Stimulated activated CD8-positive, alpha-beta memory T cell treated with anti-CD3 and anti-CD28 coated beads, Interleukin-12 subunit alpha, Interleukin-12 subunit beta, amount 100 ng/mL, for 24 hours (primary cell): ENCODE data around the gene NFIX.

Experiments used
- DNase-seq: peaks from one replicate; pipeline ENCODE4 v3.0.0-alpha.2; 2020; ENCODE audit errors: extremely low read depth

Gene NFIX

DNA sequence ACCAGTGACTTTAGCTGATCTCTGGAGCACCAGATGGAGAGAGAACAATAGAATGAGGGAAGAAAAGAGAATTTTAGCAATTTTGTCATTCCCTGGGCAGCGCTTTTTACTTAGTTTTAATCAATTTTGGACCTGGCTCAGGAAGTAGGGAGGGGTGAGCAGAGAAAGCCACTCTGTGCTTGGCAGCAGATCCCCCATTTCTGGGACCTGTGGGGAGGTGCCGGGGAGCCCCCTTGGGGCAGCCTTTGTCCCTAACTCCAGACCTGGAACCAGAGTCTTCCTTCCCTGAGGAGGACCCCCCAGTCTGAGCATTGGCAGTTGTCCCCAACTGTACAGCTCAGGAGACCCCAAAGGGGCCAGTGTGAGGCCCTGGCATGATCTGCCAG lies 96.9 kb downstream of the NFIX start:
- DNase-seq, result no peak

DNA sequence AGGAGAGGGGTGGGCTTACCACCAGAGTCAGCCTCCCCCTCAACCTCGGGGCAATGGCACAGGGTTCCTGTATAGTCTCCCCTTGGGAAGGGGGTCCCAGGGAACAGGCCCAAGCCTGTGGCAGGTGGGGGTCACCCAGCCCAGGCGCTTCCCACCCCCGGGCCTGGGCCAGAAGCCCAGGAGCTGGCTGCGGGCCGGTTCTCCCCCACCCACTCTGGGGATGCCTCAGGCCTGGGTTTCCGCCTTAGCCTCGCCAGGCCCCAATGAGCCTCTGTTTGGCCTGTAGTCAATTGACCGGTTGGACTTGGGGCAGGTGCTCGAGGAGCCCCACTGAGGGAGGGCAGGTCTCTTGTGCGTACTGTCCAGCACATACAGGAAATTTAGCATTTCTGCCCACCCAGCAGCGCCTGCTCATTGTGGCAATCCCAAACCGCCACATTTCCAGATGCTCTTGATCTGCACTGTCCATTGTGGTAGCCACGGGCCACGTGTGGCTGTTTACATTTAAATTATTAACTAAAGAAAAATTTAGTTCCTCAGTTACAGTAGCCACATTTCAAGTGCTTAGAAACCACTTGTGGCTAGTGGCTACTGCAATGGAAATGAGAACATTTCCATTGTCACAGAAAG lies 97.4 kb downstream of the NFIX start:
- no peak for DNase-seq

DNA sequence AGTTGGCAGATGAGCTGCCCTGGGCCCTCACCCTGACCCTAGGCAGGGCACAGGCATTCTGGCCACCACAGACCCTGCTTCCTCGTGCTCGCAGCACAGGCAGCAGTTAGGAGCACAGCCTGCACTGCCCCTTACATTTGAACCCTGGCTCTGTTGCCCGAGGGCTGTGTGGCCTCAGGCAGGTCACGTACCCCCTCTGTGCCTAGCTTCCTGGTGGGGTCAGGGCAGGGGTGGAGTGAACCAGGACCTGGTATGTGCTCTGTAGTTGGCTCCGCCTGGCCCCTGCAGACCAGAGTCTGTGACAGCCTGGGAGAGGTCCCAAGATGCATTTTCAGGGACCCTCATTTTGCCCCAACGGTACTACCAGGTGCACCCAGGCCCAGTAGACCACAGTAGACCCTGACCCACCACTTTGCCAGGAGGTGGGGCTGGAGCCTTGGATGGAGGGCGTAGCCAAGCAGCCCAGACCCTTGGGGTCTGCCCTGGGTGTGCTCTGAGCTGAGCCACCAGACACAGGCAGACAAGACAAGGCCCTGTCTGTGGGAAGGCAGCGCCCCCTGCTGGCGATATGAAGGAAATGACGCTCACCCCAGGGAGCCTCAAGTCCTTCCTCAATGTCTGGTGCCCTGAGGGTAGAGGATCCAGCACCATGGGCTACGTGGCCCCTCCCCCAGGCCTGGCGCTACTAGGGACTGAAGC lies 98.3 kb downstream of the NFIX start:
- DNase-seq, result peak; percentile 53

DNA sequence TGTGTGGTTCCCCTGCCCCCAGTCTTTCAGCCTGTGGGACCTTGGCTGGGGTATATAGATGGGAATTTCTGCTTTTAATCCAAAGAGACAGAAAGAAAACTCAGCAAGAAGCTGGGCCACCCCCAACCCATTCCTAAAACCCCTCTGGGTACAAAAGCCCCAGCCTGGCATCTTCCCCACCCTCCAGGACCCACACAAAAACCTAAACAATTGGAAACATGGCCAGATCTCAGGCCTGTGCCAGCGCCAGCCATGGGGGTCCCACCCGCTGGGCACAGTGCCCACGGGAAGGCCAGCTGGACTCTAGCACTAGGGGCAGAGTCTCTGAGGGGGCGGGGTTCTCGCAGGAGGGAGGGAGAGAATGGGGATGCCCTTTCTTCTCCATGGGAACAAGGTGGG lies 98.8 kb downstream of the NFIX start:
- DNase-seq, result no peak

DNA sequence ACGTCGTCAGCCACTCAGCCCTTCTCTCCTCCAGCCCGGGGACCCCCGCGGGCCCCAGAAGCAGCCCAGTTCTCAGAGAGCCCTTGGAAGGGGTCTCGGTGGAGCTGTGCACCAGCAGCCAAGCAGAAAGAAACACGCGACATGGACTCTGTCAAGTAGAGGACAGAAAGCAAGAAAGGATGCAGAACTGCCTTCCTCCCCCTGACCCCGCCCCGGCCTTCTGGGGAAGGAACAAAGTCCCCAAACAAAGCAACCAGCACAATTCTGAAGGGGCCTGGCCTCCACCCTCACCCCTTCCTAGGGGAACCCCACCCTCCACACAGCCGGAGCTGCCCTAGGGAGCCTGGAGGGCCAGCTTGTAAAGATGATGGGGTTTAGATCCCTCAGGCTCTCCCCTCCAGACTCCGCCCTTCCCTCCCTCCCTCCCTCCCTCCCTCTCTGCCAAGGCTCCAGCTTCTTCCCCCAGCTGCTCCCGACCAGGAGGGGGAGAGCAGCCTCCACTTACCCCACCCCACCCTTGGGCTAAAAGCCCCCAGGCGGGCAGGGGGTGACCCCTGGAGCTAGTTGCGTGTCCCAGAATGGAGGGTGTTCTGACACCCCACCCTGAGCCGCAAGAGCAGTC lies 99.6 kb downstream of the NFIX start:
- DNase-seq, result no peak

DNA sequence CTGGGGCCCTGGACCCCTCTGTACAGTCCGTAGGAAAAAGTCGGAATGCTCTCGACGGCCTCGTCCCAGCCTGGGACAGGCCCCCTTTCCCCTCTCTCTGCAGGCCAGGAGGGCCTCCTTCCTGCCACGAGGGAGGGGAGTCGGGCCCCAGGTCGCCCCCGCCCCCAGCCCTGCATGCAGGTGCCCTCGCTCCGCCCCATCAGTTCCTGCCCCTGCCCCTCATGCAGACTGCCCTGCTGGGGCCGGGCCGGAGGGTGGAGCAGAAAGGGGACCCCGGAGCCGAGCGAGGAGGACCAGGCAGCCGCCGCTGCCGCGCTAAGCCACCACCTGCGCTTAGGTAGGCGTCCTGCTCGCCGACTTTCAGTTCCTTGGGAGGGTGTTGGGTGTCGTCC lies 100.1 kb downstream of the NFIX start:
- no peak for DNase-seq

DNA sequence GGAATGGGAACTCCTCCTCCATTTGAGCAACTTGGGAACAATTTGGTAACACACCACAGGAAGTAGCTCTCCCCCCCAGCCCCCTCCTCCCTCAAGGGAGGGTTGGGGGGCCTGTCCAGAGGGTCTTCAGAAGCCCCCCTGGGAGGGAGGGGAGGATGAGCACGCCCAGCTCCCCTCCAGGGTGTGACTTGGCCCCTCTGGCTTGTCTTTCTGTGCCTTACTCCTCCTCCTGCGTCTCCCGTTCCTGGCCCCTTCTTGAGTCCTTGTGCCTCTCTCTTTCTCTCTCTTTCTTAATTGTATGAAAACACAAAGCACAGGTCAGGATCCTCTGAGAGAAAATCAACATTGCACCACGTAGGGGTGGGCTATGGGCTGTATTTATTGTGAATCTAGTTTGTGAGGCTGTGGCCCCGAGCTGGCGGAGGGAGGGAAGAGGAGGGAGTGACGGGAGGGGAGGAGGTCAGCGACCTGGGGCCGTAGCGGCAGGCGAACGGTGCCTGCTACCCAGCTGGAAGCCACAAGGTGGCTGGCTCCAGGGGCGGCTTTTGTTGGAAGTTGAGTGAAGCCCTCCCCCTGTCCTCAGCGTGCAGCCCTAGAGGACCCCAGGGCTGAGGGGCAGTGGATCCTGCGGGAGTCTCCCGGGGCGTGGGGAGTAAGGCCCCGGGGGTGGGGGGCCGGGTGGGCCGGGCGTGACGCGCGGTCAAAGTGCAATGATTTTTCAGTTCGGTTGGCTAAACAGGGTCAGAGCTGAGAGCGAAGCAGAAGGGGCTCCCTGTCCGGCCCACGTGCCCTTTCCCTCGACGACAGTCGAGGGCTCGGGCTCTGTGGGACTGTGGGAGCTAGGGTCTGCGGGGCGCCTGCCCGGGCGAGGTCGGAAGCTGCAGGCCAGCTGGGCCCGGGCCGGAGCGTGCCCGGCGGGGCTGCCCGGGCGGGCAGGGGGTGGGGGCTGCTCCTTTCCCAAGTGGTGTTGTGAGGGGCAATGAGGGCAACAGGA lies 101.0 kb downstream of the NFIX start:
- no peak for DNase-seq

DNA sequence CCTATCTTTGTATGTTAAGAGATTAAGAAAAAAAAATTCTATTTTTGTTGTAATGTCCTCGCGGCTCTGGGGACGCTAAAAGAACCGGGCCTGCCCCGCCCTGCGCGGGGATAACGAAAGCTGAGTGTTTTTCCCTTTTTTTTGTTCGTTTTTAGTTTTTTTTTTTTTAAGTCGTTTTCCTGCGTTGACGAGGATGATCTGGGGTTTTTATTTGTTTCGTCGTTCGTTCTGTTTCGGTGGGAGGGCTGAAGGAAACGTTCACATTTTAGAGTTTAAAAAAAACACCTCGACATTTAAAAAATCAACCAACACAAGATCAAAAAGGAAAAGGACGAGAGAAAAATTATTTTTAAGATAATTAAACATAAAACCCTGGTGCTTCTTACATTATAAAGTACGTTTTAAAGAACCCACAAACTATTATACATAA lies 101.8 kb downstream of the NFIX start:
- DNase-seq, result no peak

DNA sequence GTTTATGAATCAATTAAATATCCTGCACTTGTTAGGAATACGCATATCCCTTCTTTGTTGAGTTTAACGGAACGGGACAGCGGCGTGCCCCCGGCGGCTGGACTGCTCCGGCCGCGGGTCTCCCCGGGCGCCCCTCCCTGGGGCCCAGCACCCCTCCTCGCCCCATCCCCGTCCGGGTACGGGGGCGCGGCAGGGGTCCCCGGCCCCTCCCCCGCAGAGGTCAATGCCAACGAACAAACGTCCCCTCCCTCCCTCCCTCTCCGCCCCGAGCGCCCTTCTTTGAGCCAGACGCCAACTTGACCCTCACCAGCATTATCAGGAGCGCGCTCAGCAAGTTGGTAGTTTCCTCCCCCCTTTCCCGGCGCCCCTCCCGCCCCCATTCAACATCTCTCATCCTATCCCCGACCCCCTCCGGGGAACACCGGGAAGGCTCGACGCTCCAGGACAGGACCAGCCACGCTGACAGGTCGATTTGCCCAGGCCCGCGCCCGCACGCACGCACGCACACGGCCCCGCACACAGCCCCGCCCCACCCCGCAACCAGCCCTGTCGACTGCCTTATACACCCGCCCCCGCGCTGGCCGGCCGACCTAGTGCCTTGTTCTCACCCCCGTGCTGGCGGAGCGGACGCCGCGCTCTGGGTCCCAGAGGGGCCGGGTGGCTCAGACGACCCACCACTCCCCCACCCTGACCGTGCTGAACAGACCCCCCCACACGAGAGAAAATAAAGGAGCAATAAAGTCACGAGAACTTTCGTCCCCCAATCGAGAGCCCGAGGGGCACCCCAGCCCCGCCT lies 102.4 kb downstream of the NFIX start:
- DNase-seq, result no peak

DNA sequence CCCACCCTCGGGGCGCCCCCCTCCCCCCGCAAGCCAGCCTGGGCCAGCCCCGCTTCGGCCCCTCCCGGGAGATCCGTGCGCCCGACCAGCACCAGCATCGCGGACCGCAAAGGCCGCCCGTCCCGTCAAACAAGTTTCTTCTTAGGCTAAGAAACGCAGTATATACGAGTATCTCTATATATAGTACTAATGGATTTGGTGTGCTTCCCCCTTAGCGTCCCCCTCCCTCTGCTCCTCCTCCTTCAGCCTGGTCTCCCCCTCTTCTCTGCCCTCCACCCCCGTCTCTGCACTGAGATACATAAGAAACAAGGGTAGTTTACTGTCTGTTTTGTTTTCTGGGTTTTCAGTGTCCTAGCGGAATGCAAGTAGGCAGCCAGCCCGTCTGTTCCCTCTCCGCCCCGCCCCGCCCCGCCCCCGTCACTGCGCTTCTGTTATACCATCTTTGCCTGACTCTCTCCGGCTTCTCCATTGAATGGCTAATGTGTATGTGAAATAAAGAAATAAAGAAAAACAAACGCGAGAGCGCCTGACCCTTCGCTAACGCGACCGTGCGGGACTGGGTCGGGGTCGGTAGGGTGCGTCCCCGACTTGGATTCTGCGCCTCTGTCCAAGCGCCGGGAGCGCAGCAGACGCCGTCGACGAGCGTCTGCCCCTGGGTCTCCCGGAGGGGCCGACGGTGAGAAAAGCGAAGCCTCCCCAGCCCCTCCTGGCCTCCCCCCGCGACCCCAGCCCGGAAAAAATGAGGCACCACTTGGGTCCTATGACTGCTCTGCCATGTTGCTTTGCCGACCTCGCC lies 103.2 kb downstream of the NFIX start:
- no peak for DNase-seq

DNA sequence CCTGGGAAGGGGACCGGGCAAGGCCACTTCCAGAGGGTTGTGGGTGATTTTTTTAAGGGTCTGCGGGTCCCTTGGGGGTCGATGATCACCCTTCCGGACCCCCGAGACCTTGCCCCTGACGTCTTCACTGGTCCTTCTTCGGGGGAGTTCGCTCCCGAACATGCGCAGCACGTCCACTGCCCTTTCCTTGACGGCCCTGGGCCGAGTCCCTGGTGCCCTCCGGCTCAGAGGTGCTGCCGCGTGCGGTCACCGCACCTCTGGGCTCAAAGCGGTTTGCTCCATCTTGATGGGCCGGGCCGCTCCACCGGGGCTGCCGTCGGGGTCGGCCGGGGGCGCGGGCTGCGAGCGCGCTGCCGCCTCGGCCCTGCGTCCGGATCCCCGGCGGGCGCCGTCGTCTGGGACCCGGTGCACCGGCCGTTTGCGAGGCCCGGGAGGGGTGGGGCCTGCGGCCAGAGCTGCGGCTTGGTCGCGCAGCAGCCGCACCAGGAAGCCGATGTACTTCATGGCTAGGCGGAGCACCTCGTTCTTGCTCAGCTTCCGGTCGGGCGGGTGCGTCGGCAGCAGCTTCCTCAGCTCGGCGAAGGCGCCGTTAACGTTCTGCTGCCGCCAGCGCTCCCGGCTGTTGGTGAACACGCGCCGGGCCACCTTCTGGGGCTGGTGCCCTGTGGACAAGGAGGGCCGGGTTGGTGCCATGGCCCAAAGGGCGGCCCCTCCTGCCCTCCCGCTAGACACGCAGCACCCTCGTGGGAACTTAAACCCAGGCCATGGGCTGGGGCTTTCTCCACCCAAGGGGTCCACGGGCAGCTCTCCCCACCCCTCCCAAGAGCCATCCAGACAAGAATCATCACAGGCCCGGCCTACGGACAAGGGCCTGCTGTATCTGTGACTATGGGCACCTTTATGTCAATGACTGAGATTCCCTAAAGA lies 104.1 kb downstream of the NFIX start:
- DNase-seq, result no peak

DNA sequence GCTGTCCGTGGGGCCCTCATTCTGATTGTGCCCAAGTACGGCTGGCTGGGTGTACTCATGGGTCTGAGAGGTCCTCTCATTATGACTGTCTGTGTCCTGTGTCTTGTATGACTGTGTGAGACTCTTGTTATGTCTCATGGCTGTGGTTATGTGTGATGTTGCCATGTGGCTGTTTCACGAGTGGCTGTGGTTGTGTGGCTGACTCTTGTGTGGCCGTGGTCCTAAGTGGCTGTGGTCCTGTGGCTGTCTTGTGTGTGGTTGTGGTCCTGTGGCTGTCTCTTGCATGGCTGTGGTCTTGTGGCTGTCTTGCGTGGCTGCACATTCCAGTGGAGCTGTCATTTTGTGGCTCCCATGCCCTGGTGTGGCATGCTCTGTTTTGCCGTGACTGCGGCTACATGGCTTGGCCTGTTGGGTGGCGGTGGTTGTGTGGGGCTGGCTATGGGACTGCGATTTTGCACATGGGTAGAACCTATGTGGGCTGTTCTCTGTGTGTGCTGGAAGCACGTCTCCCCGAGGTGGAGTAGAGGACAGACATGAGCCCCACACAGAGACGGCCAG lies 104.8 kb downstream of the NFIX start:
- no peak for DNase-seq

DNA sequence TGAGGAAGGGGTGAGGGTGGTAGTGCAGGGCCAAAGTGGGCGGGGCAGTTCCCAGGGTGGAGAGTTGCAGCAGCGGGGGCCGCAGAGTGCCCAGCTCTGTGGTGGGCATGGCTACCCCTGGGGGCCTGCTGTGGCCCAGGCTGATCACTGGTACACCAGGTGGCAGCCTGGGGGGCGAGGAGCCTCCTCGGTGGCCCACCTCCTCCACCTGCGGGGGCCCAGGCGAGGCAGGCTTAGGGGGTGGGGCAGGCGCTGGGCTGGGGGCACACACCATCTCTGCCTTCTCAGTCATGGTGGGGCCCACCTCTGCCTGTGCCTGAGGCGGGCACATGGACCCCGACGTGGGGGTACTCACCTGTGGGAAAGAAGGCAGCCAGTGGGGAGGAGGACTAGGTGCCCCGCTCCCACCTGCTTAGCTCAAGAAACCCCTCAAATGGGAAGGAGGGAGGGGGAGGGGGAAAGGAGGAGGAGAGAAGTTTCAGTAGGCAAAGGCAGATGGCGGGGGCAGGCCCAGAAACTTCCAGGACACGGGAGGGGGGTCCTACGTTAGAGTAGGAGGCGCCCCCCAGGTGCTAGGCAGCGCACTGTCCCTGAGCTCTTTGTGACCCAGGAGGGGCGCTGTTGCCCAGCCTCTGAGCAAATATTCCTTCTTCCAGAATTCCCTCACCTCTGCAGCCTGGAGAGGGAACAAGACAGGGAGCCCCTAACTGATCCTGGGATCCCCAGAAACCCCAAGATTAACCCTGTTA lies 105.7 kb downstream of the NFIX start:
- no peak for DNase-seq

DNA sequence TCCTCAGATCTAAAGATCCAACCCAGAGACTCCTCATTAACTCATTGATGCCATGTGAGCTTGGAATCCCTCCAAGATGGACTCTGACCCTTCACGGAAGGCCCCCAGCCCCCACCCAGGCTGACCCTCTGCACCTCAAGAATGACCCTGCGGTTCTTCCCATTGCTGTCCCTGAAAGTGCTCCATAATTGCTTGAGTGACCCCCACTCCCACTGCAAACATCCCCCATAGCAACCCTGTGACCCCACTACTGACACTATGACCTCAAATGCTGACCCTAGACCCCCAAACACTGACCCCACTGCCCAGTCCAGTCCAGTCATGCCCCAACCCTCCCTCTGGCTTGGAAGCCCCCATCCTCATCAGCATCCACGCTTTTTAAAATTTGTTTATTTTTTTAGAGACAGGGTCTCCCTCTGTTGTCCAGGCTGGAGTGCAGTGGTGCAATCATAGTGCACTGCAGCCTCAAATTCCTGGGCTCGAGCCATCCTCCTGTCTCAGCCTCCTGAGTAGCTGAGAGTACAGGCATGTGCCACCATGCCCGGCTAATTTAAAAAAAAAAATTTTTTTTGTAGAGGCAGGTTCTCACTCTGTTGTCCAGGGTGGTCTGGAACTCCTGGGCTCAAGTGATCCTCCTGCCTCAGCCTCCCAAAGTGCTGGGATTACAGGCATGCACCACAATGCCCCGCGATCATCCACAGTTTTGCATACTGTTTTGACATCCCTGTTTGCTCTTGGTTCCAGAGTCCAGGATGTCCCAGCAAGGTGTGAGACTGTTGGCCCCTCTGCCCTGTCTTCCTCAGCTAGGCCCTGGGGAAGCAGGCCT lies 106.5 kb downstream of the NFIX start:
- no peak for DNase-seq

DNA sequence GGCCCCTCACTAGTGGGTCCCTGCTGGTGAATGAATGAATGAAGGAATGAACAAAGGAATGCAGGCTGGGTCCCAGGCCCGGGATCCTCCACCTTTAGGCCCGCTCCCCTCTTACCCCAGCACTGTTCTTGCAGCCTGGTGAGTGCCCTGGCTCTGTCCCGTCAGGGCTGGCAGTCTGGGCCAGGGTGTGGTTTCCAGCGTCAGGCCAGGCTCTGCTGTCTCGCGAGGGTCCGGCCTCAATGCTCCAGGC lies 107.1 kb downstream of the NFIX start:
- no peak for DNase-seq

DNA sequence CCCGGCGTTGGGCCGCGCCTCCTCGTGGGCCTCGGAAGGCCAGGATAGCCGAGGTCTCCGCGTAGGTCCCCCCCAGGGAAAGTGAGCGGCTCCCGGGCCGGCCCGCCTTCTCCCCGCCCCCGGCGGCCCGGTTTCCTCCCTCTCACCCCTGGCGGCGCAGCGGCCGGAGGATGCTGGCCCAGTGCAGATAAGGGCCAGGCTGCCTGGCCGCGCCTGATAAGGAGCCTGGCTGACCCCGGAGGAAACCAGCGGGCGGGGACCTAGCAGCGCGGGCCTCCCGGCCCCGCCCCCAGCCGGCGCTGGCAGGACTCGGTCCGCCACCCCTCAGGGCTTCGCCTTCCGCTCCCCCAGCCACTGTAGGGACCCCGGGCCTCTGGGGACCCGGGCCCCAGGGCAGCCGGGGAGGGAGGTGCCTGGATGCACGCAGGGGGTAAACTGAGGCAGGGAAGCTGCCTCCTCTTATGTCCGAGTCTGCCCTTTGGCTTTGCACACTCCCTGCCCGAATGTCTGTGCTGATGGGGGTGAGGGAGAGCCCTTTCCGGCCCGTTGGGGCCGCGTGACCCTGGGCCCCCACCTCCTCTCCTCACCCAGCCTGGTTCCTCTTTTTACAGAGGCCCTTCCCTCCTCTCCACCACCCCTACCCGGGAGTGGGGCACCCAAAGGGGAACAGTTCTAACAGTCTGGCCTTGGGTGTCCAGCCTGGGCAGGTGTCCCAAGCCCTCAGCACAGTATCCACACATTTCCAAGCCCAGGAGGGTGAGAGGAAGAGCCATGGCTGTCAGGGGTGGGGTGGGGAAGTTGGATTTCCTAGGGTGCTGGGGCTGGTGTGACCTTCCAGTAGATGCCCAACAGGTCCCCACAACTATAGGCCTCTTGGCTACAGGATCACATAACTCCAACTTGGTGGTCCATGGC lies 107.6 kb downstream of the NFIX start, which contains the start of gene LYL1:
Gene LYL1 (minus strand): TSS at position 193 of the 915 bp plus-strand sequence. CDS start 1,687 bp downstream, outside the sequence.
- DNase-seq, result no peak
